ENCODE results near the gene RGN.
"Not testable (repeated sequence)": the region's sequence is repeated elsewhere in the genome, so short reads cannot be mapped to it uniquely, and the experiment has no call there.

Gene RGN

DNA sequence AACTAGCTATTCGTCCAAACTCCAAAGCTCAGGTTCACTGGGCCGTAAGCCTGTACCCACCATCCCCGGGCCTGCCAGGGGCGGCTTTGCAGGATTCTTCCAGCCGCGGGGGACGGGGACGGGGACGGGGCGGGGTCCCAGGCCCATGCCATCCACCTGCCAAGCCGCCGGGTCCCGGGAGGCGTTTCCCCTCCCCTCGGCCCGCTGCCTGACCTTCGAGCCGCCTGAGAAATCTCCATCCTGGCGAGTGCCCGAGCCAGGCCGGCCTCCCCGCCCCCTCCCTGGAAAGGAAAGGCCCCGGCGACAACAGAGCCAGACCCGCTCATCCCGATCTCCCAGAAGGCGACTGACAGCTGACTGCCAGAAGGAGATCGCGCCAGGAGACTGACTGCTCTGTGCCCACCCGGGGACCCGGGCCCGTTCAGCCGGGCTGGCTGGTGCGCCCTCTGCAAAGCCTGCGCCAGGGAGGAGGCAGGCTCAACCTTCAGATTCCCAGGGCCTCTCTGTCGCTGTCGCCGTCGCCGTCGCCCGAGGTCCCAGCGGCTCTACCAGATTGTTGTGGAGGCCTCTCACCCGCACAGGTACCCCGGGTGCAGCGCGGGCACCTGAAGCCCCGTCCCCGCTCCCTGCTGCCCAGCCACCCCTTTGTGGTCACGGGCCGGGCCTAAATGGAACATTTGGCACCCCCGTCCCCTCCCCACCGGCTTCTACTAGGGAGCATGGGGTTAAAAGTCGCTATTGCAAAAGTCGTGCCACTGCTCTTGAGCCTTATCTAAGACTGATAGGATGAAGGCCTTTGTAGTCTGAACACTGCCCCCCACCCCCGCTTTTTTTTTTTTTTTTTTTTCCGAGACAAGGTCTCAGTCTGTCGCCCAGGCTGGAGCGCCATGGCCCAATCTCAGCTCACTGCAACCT is at the start of gene RGN:
Gene RGN (plus strand): TSS at position 315 of the 915 bp plus-strand sequence. CDS start 2,702 bp downstream, outside the sequence.
- peak; percentile 30 for DNase-seq

DNA sequence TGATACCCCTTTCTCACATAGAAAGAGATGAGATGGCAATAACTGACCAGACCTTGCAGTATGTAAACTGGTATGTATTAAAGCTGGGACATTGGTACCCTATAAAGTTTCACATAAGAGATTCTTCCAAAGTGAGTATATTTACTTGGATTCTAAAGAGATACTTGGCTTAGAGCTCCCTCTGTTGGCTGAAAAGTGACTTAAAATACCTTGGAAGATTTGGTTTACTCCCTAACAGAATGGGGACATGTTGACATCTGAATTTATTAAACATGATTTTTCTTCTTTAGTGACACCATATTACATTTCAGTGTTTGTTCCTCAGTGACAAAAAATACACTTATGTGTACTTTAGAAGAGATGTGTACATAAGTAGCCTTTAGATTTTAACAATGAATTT is 47.9 kb upstream of the RGN start:
- DNase-seq, result no peak

DNA sequence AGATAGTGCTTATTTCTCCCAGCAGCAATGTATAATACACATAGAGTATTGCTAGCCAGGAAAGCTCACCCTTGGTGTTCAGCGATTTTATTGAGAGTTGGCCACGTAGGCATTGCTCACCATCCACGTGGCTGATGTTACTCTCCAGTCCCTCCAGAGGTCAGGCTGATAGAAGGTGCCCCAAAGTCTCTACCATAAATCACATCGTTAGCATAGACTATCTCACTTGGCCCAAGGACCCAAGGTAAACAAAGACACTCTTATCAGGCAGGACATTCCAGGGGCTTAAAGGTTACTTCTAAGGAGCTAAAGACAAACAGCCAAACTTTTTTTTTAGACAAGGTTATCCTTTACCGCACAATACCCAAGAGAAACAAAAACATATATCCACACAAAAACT is 30.3 kb upstream of the RGN start:
- no peak for DNase-seq

DNA sequence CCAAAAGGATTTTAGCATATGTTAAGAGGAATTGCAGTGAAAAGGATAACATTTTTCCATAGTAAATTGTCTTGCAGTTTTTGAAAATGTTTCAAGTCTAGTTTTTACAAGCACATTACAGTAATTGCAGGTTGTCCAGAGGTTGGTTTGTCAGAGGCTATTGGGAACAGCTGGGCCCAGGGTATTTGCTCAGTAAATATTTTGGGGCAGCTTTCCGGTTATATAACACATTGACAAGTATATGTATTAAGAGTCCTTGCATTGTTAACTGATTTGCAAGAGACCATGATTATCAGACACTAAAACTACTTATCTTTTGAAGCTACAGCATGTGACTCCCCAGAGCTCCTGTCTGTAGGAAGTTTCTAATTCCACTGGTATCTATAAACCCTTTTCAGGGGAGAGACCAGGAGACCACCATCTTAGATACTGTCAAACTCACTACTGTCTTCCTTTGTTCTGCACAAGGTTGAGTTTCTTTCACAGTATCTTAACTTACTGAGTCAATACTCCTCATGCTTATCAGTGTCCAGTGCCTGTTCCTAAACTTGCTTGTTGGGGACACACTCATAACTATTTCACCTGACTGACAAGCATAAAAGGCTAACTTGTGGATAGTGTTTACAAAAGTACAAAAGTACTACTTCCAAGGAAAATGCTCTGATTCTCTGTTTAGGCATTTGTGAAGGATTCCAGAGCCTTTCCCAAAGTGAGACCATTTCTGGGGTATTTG is 18.9 kb upstream of the RGN start:
- no peak for DNase-seq

DNA sequence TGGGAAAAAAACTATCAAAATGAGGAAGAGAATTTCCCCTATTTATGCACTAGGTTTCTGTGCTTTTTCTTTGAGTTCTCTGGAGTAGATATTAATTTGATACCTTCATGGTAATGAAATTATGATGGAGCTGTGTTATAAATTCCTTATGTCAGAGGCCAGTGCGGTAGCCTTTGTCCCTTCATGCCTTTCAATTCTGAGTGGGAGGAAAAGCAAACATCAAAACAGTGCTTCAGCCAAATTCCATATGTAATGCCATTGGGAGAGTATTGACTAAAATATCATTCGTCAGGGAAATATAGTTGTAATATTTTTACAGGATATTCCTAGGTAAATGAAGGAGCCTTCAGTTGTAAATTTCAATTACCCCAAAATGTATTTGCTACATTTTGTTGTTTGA is 17.5 kb upstream of the RGN start:
- DNase-seq, result no peak

DNA sequence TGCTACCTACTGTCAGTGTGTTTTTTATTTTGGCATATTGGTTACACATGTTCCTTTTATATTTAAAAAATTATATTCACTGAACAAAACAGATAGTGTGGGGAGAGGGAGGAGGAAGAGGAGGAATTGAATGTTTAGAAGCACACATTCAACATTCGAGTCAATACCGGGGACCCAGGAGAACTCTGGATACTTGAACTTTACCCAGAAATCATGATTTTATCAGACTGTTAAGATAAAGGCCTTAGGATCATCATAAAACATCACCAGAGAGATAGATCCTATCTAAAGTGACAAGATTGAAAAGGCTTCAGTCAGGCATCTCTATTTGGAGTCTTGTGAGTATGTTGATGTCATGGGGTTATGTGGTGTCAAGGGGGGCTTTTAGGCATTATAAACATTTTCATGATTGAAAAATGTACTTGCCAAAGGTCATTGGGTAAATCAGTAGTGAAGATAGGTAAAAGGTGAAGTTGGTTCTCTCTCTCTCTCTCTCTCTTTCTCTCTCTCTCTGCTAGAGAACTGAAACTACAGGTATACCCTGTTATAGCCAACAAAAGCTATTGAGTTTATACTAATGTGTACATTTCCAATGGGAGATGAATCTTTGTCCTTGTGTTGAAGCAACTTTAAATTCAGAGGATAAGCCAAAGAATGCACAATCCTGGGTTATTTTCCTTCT is 16.9 kb upstream of the RGN start:
- no peak for DNase-seq

DNA sequence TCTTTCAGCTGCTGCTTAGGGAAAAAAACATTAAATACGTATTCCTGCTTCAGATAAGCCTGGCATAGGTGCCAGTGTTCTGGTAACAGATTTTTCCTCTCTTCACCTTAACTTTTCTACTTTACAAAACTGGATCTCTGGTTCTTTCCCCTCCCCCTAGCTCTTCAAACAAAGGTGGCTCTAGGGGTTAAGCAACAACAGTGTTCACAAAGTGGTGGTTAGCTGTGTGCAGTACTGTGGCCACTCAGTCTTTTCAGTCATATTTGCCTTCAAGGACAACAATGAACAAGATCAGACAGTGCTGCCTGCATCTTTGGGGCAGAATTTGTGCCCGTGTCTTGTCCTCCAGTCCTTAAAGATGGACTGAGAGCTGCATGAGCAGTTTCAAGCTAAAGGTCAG is 15.1 kb upstream of the RGN start:
- DNase-seq, result no peak

DNA sequence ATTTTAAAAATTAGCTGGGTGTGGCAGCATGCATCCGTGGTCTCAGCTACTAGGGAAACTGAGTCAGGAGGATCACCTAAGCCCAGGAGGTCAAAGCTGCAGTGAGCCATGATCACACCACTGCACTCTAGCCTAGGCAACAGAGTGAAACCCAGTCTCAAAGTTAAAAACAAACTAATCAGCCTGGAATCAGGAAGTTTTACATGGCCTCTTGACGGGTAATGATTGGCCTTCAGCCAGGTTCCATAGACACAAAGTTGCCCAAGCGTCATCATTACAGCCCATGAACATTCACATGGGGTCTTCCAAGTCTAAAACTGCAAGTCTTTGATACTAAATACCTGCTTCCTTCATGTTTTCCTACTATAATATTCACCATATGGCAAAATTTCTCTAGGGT is 10.0 kb upstream of the RGN start:
- no peak for DNase-seq

DNA sequence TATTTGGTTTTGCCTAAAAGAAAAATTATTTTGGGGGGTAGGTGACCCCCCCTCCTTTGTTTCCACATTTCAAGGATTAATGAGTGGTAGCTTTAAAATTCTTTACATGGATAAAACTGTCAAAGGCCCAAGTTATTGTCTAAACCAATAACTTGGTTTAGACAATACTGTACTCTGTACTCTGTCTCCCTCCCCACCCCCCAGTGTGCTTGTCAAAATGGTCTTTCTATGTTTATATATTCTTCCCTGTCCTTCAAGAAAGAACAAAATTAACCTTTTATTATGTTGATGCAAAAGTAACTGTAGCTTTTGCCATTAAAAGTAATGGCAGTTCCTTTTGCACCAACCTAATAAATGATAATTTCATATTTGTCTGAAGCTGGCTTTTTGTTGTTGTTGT is 9.5 kb upstream of the RGN start:
- DNase-seq, result no peak

DNA sequence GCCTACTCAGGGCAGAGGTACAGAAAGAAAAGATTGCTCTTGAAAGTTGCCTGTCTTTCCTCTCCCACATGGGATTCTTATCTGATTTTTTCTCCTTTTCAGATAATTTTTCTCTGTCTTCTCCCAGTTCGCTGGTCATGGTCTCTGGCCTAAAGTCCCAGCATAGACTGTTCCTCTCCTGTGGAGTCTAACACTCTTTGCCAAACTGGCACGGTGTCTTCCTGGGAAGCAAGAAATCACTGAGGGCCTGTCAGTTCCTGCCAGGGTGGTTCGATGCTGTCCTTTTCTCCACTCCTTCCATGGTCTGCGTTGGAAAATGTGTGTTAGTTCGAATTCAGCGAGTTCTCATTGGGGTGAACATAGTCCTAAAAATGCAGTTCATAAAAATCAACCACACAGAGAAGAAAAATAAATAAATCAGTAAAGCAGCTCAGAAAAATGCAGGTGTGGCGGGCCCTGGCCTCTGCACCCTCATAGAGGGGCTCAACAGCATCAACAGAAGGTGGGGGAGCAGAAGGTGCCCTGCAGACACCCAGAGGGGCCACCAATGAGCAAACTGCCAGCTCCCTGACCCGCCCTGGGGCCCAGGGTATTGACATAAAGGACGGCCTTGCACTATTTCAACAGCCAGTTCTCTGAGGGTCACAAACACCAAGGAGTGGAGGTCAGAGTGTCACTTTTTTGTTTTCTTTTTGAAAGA is 2.1 kb downstream of the RGN start:
- no peak for DNase-seq

DNA sequence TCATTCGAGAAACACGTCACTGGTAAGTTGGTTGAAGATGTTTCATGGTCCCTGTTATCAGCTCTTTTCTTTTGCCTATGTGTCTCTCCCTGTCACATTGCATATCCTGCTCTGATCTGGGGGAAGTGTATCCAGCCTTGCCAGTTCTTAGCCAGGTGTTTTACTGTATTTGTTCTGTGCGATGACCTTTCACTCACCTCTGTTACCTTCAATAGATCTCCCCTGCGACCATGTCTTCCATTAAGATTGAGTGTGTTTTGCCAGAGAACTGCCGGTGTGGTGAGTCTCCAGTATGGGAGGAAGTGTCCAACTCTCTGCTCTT is 2.6 kb downstream of the RGN start:
- no peak for DNase-seq

DNA sequence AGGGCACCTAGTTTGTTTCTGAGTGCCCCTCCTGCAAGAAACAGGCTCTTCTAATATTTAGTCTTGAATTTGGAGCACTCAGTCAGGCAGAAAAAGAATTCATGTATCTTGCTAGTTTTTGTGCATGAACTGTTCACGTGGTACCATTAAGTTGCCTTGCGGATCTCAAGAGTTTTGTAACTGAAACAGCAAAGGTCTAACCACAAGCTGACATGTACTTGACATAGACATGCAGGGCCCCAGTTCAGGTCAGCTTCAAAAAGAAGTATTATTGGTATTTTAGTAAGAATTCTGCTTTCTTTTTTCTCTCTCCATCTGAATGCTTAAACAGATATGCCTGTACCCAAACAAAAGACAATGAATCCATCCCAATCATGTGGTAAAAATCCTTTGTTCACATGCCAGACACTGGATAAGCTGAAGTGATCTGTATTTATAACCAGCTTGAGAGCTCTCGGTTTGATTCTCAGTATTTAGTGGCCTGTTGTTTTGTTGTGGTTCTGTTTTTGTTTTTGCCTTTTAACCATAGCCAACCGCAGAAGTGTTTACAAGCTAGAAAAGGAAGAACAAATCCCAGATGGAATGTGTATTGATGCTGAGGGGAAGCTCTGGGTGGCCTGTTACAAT is 13.0 kb downstream of the RGN start:
- DNase-seq, result no peak

DNA sequence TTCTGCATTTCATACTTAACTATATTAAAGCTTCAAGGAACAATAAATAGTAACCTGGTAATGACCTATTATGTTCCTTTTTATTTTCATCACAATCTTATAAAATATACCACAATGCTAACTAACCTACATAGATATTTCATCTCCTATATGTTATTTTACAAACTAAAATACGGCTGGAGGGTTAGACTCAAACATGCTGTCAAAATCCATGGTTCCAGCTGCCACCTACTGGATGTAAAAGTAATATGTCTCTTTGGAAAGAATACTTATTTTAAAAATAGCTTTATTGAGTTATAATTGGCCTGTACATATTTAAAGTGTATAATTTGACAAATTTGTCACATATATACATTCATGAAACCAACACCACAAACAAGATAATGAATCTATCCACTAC is 15.0 kb downstream of the RGN start:
- no peak for DNase-seq

DNA sequence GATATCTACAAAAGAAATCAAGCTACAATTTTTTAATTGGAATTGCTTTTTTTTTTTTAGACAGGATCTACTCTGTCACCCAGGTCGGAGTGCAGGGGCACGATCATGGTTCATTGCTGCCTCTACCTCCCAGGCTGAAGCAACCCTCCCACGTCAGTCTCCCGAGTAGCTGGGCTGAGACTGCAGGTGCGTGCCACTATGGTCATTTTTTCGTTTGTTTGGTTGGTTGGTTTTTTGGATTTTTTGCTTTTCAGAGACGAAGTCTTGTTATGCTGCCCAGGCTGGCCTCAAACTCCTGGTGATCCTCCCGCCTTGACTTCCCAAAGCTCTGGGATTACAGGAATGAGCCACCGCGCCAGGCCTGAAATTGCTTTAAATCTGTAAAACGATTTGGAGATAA is 15.6 kb downstream of the RGN start:
- no peak for DNase-seq

DNA sequence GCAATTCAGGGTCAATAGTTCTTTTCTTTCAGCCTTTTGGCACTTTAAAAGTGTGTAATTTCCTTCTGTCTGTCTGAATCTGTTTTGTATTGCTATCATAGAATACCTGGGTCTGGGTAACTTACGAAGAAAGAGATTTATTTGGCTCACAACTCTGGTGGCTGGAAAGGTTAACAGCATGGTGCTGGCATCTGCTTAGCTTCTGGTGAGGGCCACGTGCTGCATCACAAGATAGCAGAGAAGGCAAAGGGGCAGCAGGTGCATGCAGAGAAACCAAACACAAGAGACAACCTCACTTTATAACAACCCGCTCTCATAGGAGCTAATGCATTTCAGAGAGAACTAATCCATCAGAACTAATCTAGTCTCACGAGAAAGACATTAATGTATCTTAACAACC is 18.8 kb downstream of the RGN start:
- DNase-seq, result no peak

DNA sequence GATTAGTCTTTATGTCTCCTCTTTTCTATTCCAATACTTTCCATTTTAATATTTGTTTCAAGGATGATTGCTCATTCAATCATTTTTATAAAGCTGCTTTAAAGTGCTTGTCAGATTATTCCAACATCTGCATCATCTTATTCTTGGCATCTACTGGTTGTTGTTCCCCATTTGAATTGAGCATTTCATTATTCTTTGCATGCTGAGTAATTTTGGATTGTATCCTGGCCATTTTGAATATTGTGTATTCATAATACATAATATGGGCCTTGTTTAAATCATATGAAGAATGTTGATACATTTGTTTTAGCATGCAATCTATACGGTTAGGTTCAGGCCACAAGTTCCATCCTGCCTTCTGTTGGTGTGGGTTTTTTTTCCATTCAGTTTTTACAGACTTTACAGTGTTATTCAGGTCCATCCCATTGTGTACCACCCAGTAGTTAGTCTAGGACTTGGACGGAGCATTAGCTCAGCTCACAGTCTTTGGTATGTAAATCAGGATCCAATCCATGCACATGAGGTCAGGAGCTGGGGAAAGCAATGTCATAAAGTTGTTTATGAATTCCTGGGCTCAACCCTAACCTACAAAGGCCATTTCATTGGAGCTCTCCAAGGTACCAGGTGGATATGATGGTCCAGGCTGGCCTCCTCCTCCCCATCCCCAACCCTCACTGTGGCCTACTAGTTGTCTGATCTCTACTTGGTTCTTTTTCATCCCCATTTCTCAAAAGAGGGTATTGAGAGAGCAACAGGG is 20.3 kb downstream of the RGN start:
- DNase-seq, result no peak

DNA sequence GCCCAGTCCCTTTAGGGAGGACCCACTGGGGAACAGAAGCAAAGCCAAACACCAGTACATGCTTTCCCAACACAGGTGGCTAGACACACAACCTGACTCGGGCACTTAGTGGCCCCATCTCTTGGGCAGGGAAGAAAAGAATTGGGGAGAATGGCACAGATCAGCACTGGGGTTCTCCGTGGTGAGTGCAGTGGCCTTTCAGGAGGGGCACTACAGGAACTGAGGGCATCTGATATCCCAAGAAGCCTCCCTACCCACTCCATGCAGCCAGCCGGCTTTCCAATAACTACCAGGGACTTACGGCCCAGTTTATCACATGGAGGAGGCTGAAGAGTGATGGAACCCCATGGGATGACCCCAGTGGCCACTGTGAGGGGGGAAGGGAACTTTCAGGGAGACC is 23.0 kb downstream of the RGN start:
- DNase-seq, result no peak

DNA sequence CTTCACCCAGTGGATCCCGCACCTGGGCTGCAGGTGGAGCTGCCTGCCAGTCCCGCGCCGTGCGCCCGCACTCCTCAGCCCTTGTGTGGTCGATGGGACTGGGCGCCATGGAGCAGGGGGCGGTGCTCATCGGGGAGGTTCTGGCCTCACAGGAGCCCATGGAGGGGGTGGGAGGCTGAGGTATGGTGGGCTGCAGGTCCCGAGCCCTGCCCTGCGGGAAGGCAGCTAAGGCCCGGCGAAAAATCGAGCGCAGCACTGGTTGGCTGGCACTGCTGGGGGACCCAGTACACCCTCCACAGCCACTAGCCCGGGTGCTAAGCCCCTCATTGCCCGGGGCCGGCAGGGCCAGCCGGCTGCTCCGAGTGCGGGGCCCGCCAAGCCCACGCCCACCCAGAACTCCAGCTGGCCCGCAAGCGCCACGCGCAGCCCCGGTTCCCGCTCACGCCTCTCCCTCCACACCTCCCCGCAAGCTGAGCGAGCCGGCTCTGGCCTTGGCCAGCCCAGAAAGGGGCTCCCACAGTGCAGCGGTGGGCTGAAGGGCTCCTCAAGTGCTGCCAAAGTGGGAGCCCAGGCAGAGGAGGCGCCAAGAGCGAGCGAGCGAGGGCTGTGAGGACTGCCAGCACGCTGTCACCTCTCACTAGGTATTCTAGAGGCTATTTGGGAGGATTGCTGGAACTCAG is 32.8 kb downstream of the RGN start:
- DNase-seq, result not testable (repeated sequence)

DNA sequence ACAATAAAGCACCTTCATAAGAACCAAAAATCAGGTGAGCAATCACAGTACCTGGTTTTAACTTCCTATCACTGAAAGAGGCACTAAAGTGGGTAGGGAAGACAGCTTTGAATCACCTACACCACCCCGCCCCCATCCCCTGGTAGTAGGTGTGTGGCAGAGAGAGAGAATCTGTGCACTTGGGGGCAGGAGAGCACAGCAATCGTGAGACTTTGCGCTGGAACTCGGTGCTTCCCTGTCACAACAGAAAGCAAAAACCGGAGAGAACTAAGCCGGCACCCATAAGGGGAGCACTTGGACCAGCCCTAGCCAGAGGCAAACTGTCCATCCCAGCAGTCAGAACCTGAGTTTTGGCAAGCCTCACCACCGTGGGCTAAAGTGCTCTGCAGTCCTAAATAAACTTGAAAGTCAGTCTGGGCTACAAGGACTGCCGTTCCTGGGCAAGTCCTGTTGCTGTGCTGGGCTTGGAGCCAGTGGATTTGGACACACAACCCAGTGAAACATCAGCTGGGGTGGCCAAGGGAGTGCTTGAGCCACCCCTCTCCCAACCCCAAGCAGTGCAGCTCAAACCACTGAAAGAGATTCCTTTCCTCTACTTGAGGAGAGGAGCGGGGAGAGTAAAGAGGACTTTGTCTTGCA is 34.2 kb downstream of the RGN start:
- no peak for DNase-seq

DNA sequence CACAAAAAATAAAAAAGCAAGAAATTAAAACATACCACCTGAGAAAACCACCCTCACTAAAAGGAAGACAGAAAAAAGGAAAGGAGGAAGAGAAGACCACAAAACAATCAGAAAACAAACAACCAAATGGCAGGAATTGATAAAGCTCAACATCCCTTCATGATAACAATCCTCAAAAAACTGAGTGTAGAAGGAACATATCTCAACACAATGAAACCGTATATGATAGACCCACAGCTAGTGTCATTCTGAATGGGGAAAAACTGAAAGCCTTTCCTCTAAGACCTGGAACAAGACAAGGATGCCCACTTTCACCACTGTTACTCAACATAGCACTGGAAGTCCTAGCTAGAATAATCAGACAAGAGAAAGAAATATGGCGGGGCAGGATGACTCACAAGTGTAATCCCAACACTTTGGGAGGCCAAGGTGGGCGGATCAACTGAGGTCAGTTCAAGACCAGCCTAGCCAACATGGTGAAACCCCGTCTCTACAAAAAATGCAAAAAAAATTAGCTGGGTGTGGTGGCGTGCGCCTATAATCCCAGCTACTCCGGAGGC is 38.4 kb downstream of the RGN start:
- DNase-seq, result not testable (repeated sequence)
